HepG2 (cell line): ENCODE results near the gene DNMT3A. TPM values are rescaled to one million over a fixed set of nuclear protein-coding genes. Genes with fewer than 3 reads are reported as not detected.

Experiments used
- ATAC-seq: fragments of 200-7000 bp; cut with Tn5 transposase; 3 replicates; pipeline ENCODE4 v1.9.1; 2020; ENCODE audit warnings: mild to moderate bottlenecking, moderate library complexity
- BruUV-seq: library from RNA; stranded (reverse); fragments of 400-500 nt; replicated peaks from 2 replicates; lab custom pipeline; 2021; lab: Mats Ljungman, UMichigan
- CTCF ChIA-PET: fragments of 300-600 bp; formaldehyde crosslinking; extraction: SDS; loops from one replicate; lab custom pipeline; 2021; ENCODE audit warnings: low total read pairs, inconsistent platforms, low intra/inter-chr PET ratio; lab: Yijun Ruan, JAX
- POLR2A ChIA-PET: fragments of 350-600 bp; sonication (Branson Sonifier 250); formaldehyde crosslinking; loops from one replicate; lab custom pipeline; 2020; ENCODE audit warnings: antibody characterized with exemption, inconsistent platforms; lab: Yijun Ruan, JAX
- DNase-seq: peaks from one replicate; pipeline ENCODE4 v3.0.0-alpha.2; 2015; ENCODE audit warnings: low spot score
- FAIRE-seq: peaks from 3 replicates; lab custom pipeline; 2011; peaks lifted over from hg19 to GRCh38; lab: Jason Lieb, UNC
- H2AFZ ChIP-seq: one replicate; pipeline ENCODE4 v1.6.1; 2011; ENCODE audit warnings: low read length, inconsistent platforms
- H3K27ac ChIP-seq: fragments of 300-600 bp; 3 replicates; pipeline ENCODE4 v1.8.0; 2011; ENCODE audit warnings: mixed run types, mild to moderate bottlenecking, mixed read lengths, low read length, inconsistent platforms; ENCODE audit not compliant: insufficient read depth; ENCODE audit errors: extremely low read length
- H3K27me3 ChIP-seq, 2 experiments: fragments of 200-600 bp in 1 of 2; 2 replicates in 1 of 2; 3 replicates in 1 of 2; pipeline versions ENCODE4 v1.6.0 to v1.8.0; 2011; ENCODE audit warnings: low read length in 2 of 2, mild to moderate bottlenecking in 2 of 2, moderate library complexity in 2 of 2, inconsistent platforms in 1 of 2; ENCODE audit not compliant: insufficient read depth in 2 of 2, control insufficient read depth in 1 of 2
- H3K36me3 ChIP-seq, 2 experiments: fragments of 200-600 bp in 1 of 2; replicated peaks in 1 of 2; 2 replicates in 1 of 2; 3 replicates in 1 of 2; pipeline versions ENCODE4 v1.5.1 to v1.8.0; 2011; ENCODE audit warnings: low read length in 2 of 2, inconsistent platforms in 1 of 2; ENCODE audit not compliant: insufficient read depth in 2 of 2, control insufficient read depth in 1 of 2
- H3K4me1 ChIP-seq: 2 replicates; pipeline ENCODE4 v1.5.1; 2012; ENCODE audit warnings: low read length, inconsistent platforms; ENCODE audit not compliant: insufficient read depth
- H3K4me2 ChIP-seq: 2 replicates; pipeline ENCODE4 v1.6.0; 2011; ENCODE audit warnings: low read depth, low read length, inconsistent platforms
- H3K4me3 ChIP-seq, 3 experiments: fragments of 200-600 bp in 1 of 3; sonication (generic), shearing (Covaris generic) in 1 of 3; replicated peaks in 1 of 3; 2 replicates each; pipeline ENCODE4 v1.5.1; 2011 to 2016; ENCODE audit warnings: low read length in 3 of 3, inconsistent platforms in 2 of 3, low read depth in 2 of 3, mild to moderate bottlenecking in 2 of 3, control low read depth in 1 of 3, mixed read lengths in 1 of 3; ENCODE audit not compliant: insufficient read depth in 1 of 3
- H3K79me2 ChIP-seq: one replicate; pipeline ENCODE4 v1.6.1; 2011; ENCODE audit warnings: low read length, inconsistent platforms; ENCODE audit not compliant: insufficient read depth
- H3K9ac ChIP-seq: 2 replicates; pipeline ENCODE4 v1.6.0; 2011; ENCODE audit warnings: mild to moderate bottlenecking, low read depth, low read length, inconsistent platforms; ENCODE audit not compliant: insufficient read depth
- H3K9me3 ChIP-seq: 2 replicates; pipeline ENCODE4 v1.5.1; 2012; ENCODE audit warnings: mild to moderate bottlenecking, low read length
- H4K20me1 ChIP-seq: 2 replicates; pipeline ENCODE4 v1.6.0; 2011; ENCODE audit warnings: inconsistent platforms, mild to moderate bottlenecking, low read length, moderate library complexity; ENCODE audit not compliant: insufficient read depth
- BCLAF1 ChIP-seq: fragments of 450-650 bp; IDR thresholded peaks from 2 replicates; pipeline ENCODE4 v1.6.1; 2017; ENCODE audit warnings: mild to moderate bottlenecking
- BORCS8-MEF2B ChIP-seq: sonication (generic); formaldehyde crosslinking; IDR thresholded peaks from 2 replicates; pipeline ENCODE4 v1.8.0; 2022; ENCODE audit warnings: mild to moderate bottlenecking, missing genetic modification reagents
- ETV6 ChIP-seq: sonication (generic); formaldehyde crosslinking; conservative IDR thresholded peaks from 2 replicates; pipeline ENCODE4 v1.4.0; 2020; ENCODE audit warnings: missing genetic modification reagents
- FLYWCH1 ChIP-seq: sonication (generic); formaldehyde crosslinking; IDR thresholded peaks from 2 replicates; pipeline ENCODE4 v1.8.1; 2023; ENCODE audit warnings: mild to moderate bottlenecking, missing genetic modification reagents
- FOXK1 ChIP-seq: sonication (generic); formaldehyde crosslinking; IDR thresholded peaks from 2 replicates; pipeline ENCODE4 v1.4.0; 2020; ENCODE audit warnings: low read depth, missing genetic modification reagents, borderline replicate concordance
- GPBP1L1 ChIP-seq: sonication (generic); formaldehyde crosslinking; IDR thresholded peaks from 2 replicates; pipeline ENCODE4 v1.5.0; 2020; ENCODE audit warnings: mild to moderate bottlenecking, missing genetic modification reagents
- HOXA5 ChIP-seq: sonication (generic); formaldehyde crosslinking; IDR thresholded peaks from 2 replicates; pipeline ENCODE4 v1.4.0; 2020; ENCODE audit warnings: missing genetic modification reagents
- MTA1 ChIP-seq: sonication (generic); formaldehyde crosslinking; IDR thresholded peaks from 2 replicates; pipeline ENCODE4 v1.4.0; 2020; ENCODE audit warnings: missing genetic modification reagents, mild to moderate bottlenecking, borderline replicate concordance
- MXD4 ChIP-seq: IDR thresholded peaks from 2 replicates; pipeline ENCODE4 v1.6.1; 2016; ENCODE audit warnings: mild to moderate bottlenecking, missing biosample characterization, missing genetic modification reagents
- PTBP1 ChIP-seq: fragments of 200-400 bp; formaldehyde crosslinking; IDR thresholded peaks from 2 replicates; pipeline ENCODE4 v1.6.1; 2018; ENCODE audit warnings: low read length, low read depth; ENCODE audit not compliant: poor library complexity, severe bottlenecking
- SSRP1 ChIP-seq: IDR thresholded peaks from 2 replicates; pipeline ENCODE4 v1.6.1; 2016; ENCODE audit warnings: control low read depth
- ZBTB39 ChIP-seq: sonication (generic); formaldehyde crosslinking; IDR thresholded peaks from 2 replicates; pipeline ENCODE4 v1.5.0; 2020; ENCODE audit warnings: missing genetic modification reagents
- ZFP41 ChIP-seq: sonication (generic); formaldehyde crosslinking; IDR thresholded peaks from 2 replicates; pipeline ENCODE4 v1.4.0; 2020; ENCODE audit warnings: mild to moderate bottlenecking, missing genetic modification reagents, borderline replicate concordance
- ZNF121 ChIP-seq: sonication (generic); formaldehyde crosslinking; IDR thresholded peaks from 2 replicates; pipeline ENCODE4 v1.5.0; 2020; ENCODE audit warnings: mild to moderate bottlenecking, missing genetic modification reagents
- ZNF746 ChIP-seq: sonication (generic); formaldehyde crosslinking; IDR thresholded peaks from 2 replicates; pipeline ENCODE4 v1.8.0; 2022; ENCODE audit warnings: mild to moderate bottlenecking, missing genetic modification reagents
- ZSCAN31 ChIP-seq: sonication (generic); formaldehyde crosslinking; IDR thresholded peaks from 2 replicates; pipeline ENCODE4 v1.5.0; 2020; ENCODE audit warnings: low read depth, mild to moderate bottlenecking, missing genetic modification reagents
- WGBS: methylation state at CpG from one replicate; pipeline ENCODE4 v1.1.6; 2017; ENCODE audit warnings: low lambda C conversion rate; 5-methylcytosine and 5-hydroxymethylcytosine counted together
- in situ Hi-C: cut with HindIII; loops from 2 replicates; pipeline ENCODE4 v1.10.0; 2017; ENCODE audit warnings: low pct_unique_long_range_greater_than_20kb; ENCODE audit not compliant: extremely low pct_ligation_motif_present
- intact Hi-C: fragments of 100-400 bp; cut with micrococcal nuclease; formaldehyde crosslinking; loops from one replicate; pipeline ENCODE4 v1.10.0; 2022; ENCODE audit not compliant: unreplicated experiment
- polyA plus RNA-seq, 8 experiments: library from polyadenylated mRNA; depleted of rRNA in 3 of 8; stranded (reverse) in 7 of 8; unstranded in 1 of 8; fragments of >200 nt; fragmentation: Illumina TruSeq in 4 of 8; extraction: Trizol in 4 of 8; gene quantifications; 2 replicates each; pipeline versions ENCODE4 v1.2.1 to v1.2.3, GENCODE V29; 2011 to 2016; ENCODE audit warnings: low read depth in 4 of 8, missing spikeins in 1 of 8, mixed read lengths in 1 of 8; ENCODE audit not compliant: insufficient read depth in 1 of 8
- total RNA-seq, 5 experiments: library from RNA; depleted of rRNA; stranded (reverse); fragments of >200 nt; fragmentation: Illumina TruSeq; extraction: Trizol; gene quantifications; 2 replicates each; pipeline ENCODE4 v1.2.3, GENCODE V29; 2016; ENCODE audit warnings: low read depth in 1 of 5
- TF ChIP-seq, protein P1 (sequence below): fragments of 450-650 bp; IDR thresholded peaks from 2 replicates; pipeline ENCODE4 v1.6.1; 2017

Gene DNMT3A
- total and polyA plus RNA-seq, 2 of the 13 experiments (the other 11 are each of a cell fraction or from before 2014, with no cell fraction given) = 14.7 to 29.1 TPM

- H4K20me1 ChIP-seq = no peaks in the 10 kb centered on the region
- H3K9ac ChIP-seq = no peak overlapping the region
- BruUV-seq = no TSS peak
- H3K4me1 ChIP-seq = no peaks in the 10 kb centered on the region
- POLR2A ChIA-PET = no interaction called here
- H2AFZ ChIP-seq = no peak overlapping the region
- H3K36me3 ChIP-seq = no peaks in the 10 kb centered on the region
- intact Hi-C loops (no loop called here), in situ Hi-C loops (no loop called here)
- H3K9me3 ChIP-seq = peaks cover 5% of the 10 kb centered on the region; the same call in 1 of the 2 replicates
- DNase-seq (no peak), FAIRE-seq (no peak), ATAC-seq (no peak)
- H3K27me3 ChIP-seq = no peaks in the 10 kb centered on the region
- H3K27ac ChIP-seq = no peak overlapping the region
- no peaks in the 10 kb centered on the region for H3K79me2 ChIP-seq
- no peak overlapping the region for H3K4me3 ChIP-seq
- 61% methylated on average over 9 of the region's 9 CpGs for WGBS
- no peak overlapping the region for H3K4me2 ChIP-seq
- CTCF ChIA-PET = no interaction called here
- TF ChIP-seq ZSCAN31 (CRISPR knock-in tag) (no peak), MTA1 (no peak), BCLAF1 (no peak), HOXA5 (no peak), BORCS8-MEF2B (CRISPR knock-in tag) (no peak), GPBP1L1 (CRISPR knock-in tag) (no peak), FOXK1 (CRISPR knock-in tag) (no peak), ZBTB39 (CRISPR knock-in tag) (no peak), ETV6 (CRISPR knock-in tag) (no peak), ZFP41 (CRISPR knock-in tag) (no peak), ZNF746 (no peak), PTBP1 (no peak), SSRP1 (no peak), ZNF121 (CRISPR knock-in tag) (no peak), MXD4 (CRISPR knock-in tag) (no peak), FLYWCH1 (no peak)
- TF ChIP-seq, protein P1, sequence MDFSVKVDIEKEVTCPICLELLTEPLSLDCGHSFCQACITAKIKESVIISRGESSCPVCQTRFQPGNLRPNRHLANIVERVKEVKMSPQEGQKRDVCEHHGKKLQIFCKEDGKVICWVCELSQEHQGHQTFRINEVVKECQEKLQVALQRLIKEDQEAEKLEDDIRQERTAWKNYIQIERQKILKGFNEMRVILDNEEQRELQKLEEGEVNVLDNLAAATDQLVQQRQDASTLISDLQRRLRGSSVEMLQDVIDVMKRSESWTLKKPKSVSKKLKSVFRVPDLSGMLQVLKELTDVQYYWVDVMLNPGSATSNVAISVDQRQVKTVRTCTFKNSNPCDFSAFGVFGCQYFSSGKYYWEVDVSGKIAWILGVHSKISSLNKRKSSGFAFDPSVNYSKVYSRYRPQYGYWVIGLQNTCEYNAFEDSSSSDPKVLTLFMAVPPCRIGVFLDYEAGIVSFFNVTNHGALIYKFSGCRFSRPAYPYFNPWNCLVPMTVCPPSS = no peak
Observed at GRCh38 chr2:25322312-25322711, 19.4 kb downstream of the DNMT3A start.
